Keratinocyte (primary cell): ENCODE data around the gene PRSS23. TPM values are rescaled to one million over a fixed set of nuclear protein-coding genes. Genes with fewer than 3 reads are reported as not detected.

ENCODE experiments used
- DNase-seq: peaks from one replicate; pipeline ENCODE4 v3.0.0-alpha.2; 2011; ENCODE audit warnings: low read depth, missing footprints, low spot score
- FAIRE-seq: peaks from 2 replicates; lab custom pipeline; 2011; peaks lifted over from hg19 to GRCh38; lab: Jason Lieb, UNC
- H2AFZ ChIP-seq: 2 replicates; pipeline ENCODE4 v1.6.0; 2012; ENCODE audit warnings: low read length, control low read depth, inconsistent platforms; ENCODE audit not compliant: control insufficient read depth
- H3K27ac ChIP-seq: 2 replicates; pipeline ENCODE4 v1.5.1; 2011; ENCODE audit warnings: low read length; ENCODE audit not compliant: control insufficient read depth, insufficient read depth
- H3K27me3 ChIP-seq: 3 replicates; pipeline ENCODE4 v1.6.0; 2011; ENCODE audit warnings: low read length; ENCODE audit not compliant: control insufficient read depth, insufficient read depth; ENCODE audit errors: extremely low read depth
- H3K36me3 ChIP-seq, 2 experiments: 2 replicates in 1 of 2; 3 replicates in 1 of 2; pipeline ENCODE4 v1.5.1; 2011; ENCODE audit warnings: low read length in 2 of 2, mild to moderate bottlenecking in 1 of 2; ENCODE audit not compliant: control insufficient read depth in 2 of 2, insufficient read depth in 2 of 2; ENCODE audit errors: extremely low read depth in 1 of 2
- H3K4me1 ChIP-seq: 3 replicates; pipeline ENCODE4 v1.5.1; 2011; ENCODE audit warnings: low read length; ENCODE audit not compliant: control insufficient read depth, insufficient read depth; ENCODE audit errors: extremely low read depth
- H3K4me2 ChIP-seq: 3 replicates; pipeline ENCODE4 v1.6.0; 2011; ENCODE audit warnings: low read depth, low read length; ENCODE audit not compliant: control insufficient read depth, insufficient read depth; ENCODE audit errors: extremely low read depth
- H3K4me3 ChIP-seq, 3 experiments: fragments of 200-600 bp in 1 of 3; sonication (generic) in 1 of 3; 2 replicates in 2 of 3; 3 replicates in 1 of 3; pipeline ENCODE4 v1.5.1; 2011 to 2016; ENCODE audit warnings: low read length in 3 of 3, mild to moderate bottlenecking in 3 of 3, control low read depth in 2 of 3, inconsistent platforms in 1 of 3, low read depth in 1 of 3, mixed read lengths in 1 of 3, mixed run types in 1 of 3, moderate library complexity in 1 of 3; ENCODE audit not compliant: control insufficient read depth in 2 of 3, insufficient read depth in 2 of 3; ENCODE audit errors: extremely low read depth in 1 of 3
- H3K79me2 ChIP-seq: 2 replicates; pipeline ENCODE4 v1.6.0; 2012; ENCODE audit warnings: low read length; ENCODE audit not compliant: control insufficient read depth, insufficient read depth
- H3K9ac ChIP-seq: 3 replicates; pipeline ENCODE4 v1.6.0; 2011; ENCODE audit warnings: low read length; ENCODE audit not compliant: control insufficient read depth, insufficient read depth; ENCODE audit errors: extremely low read depth
- H3K9me1 ChIP-seq: 3 replicates; pipeline ENCODE4 v1.6.0; 2011; ENCODE audit warnings: low read length; ENCODE audit not compliant: control insufficient read depth, insufficient read depth; ENCODE audit errors: extremely low read depth
- H3K9me3 ChIP-seq: 2 replicates; pipeline ENCODE4 v1.5.1; 2012; ENCODE audit warnings: low read depth, low read length; ENCODE audit not compliant: control insufficient read depth
- H4K20me1 ChIP-seq: 3 replicates; pipeline ENCODE4 v1.6.0; 2011; ENCODE audit warnings: low read length; ENCODE audit not compliant: control insufficient read depth, insufficient read depth; ENCODE audit errors: extremely low read depth
- EZH2 ChIP-seq: IDR thresholded peaks from one replicate; pipeline ENCODE4 v1.6.1; 2012; ENCODE audit warnings: inconsistent platforms, mild to moderate bottlenecking, low read length, moderate library complexity
- dilution Hi-C: fragments of 300-500 bp; cut with MboI; formaldehyde crosslinking; loops from one replicate; pipeline ENCODE4 v1.7.0; 2020; ENCODE audit warnings: low sequenced_read_pairs; ENCODE audit not compliant: extremely low pct_ligation_motif_present
- polyA plus RNA-seq, 5 experiments: library from polyadenylated mRNA; depleted of rRNA in 3 of 5; stranded (reverse) in 3 of 5; stranded (forward) in 1 of 5; unstranded in 1 of 5; fragments of >200 nt; gene quantifications; 1 replicate in 1 of 5; 2 replicates in 3 of 5; 3 replicates in 1 of 5; pipeline versions ENCODE4 v1.2.1 to v1.2.3, GENCODE V29; 2011 to 2012; ENCODE audit warnings: missing spikeins in 2 of 5, low read depth in 1 of 5, low replicate concordance in 1 of 5
- TF ChIP-seq, protein P1 (sequence below), 3 experiments: IDR thresholded peaks in 1 of 3; conservative IDR thresholded peaks in 1 of 3; optimal IDR thresholded peaks in 1 of 3; 2 replicates in 2 of 3; 3 replicates in 1 of 3; pipeline versions ENCODE3 to v1.5.1; 2011; ENCODE audit warnings: low read length in 3 of 3, mild to moderate bottlenecking in 3 of 3, moderate library complexity in 2 of 3, control low read depth in 1 of 3, inconsistent platforms in 1 of 3; ENCODE audit not compliant: insufficient read depth in 2 of 3; ENCODE audit errors: extremely low read depth in 1 of 3

Gene PRSS23
- polyA plus RNA-seq, 1 donor (not counting 4 experiments of a cell fraction or from before 2014, with no cell fraction given): 143 TPM

GRCh38 chr11:86815726-86816125 lies 15.4 kb downstream of the PRSS23 start:
- Histone ChIP-seq H3K79me2 (no peaks in the 10 kb centered on the region), H3K4me3 (no peak overlapping the region), H3K4me2 (no peak overlapping the region), H3K27me3 (no peaks in the 10 kb centered on the region), H2AFZ (no peak overlapping the region), H3K9ac (no peak overlapping the region), H4K20me1 (no peaks in the 10 kb centered on the region), H3K4me1 (peaks cover 41% of the 10 kb centered on the region), H3K27ac (no peak overlapping the region), H3K36me3 (no peaks in the 10 kb centered on the region), H3K9me1 (no peaks in the 10 kb centered on the region), H3K9me3 (no peaks in the 10 kb centered on the region)
- no peak for DNase-seq
- peak; percentile 36 for FAIRE-seq
- TF ChIP-seq, protein P1, sequence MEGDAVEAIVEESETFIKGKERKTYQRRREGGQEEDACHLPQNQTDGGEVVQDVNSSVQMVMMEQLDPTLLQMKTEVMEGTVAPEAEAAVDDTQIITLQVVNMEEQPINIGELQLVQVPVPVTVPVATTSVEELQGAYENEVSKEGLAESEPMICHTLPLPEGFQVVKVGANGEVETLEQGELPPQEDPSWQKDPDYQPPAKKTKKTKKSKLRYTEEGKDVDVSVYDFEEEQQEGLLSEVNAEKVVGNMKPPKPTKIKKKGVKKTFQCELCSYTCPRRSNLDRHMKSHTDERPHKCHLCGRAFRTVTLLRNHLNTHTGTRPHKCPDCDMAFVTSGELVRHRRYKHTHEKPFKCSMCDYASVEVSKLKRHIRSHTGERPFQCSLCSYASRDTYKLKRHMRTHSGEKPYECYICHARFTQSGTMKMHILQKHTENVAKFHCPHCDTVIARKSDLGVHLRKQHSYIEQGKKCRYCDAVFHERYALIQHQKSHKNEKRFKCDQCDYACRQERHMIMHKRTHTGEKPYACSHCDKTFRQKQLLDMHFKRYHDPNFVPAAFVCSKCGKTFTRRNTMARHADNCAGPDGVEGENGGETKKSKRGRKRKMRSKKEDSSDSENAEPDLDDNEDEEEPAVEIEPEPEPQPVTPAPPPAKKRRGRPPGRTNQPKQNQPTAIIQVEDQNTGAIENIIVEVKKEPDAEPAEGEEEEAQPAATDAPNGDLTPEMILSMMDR (optimal IDR thresholded peaks at IDR 0.05 in 1 of 3, IDR thresholded peaks at IDR 0.05 in 1 of 3, conservative IDR thresholded peaks at IDR 0.05 in 1 of 3; ENCODE audit: extremely low read depth in 1 of 3, insufficient read depth in 2 of 3, low read length in 3 of 3): no peak
- no peak for TF ChIP-seq EZH2
- dilution Hi-C loops: no loop called here

GRCh38 chr11:86816251-86816726 lies 15.9 kb downstream of the PRSS23 start:
- Histone ChIP-seq H3K4me2 (no peak overlapping the region), H3K4me3 (no peak overlapping the region), H3K9ac (no peak overlapping the region), H3K9me3 (no peaks in the 10 kb centered on the region), H3K27ac (no peak overlapping the region), H3K36me3 (no peaks in the 10 kb centered on the region), H3K79me2 (no peaks in the 10 kb centered on the region), H3K27me3 (no peaks in the 10 kb centered on the region), H3K4me1 (peaks cover 37% of the 10 kb centered on the region), H2AFZ (no peak overlapping the region), H4K20me1 (no peaks in the 10 kb centered on the region), H3K9me1 (no peaks in the 10 kb centered on the region)
- TF ChIP-seq, protein P1 (optimal IDR thresholded peaks at IDR 0.05 in 1 of 3, IDR thresholded peaks at IDR 0.05 in 1 of 3, conservative IDR thresholded peaks at IDR 0.05 in 1 of 3; ENCODE audit: extremely low read depth in 1 of 3, insufficient read depth in 2 of 3, low read length in 3 of 3): no peak
- no peak for TF ChIP-seq EZH2
- DNase-seq: no peak
- dilution Hi-C loops: no loop called here
- FAIRE-seq: no peak
